MM.1S (cell line): ENCODE results near the gene ZNF555.

Experiments
- CTCF ChIP-seq: fragments of 300-600 bp; sonication (generic); IDR thresholded peaks from 2 replicates; pipeline ENCODE4 v1.5.1; 2016; ENCODE audit warnings: antibody characterized with exemption, low read length, mixed read lengths
- EZH2 ChIP-seq: fragments of 300-600 bp; sonication (generic); optimal IDR thresholded peaks from 2 replicates; pipeline ENCODE3; 2017; ENCODE audit warnings: low read depth, mild to moderate bottlenecking, antibody characterized with exemption, low read length, mixed read lengths
- EZH2phosphoT487 ChIP-seq: fragments of 300-600 bp; sonication (generic); IDR thresholded peaks from 2 replicates; pipeline ENCODE4 v1.6.1; 2018; ENCODE audit warnings: antibody characterized with exemption, low read length

GRCh38 chr19:2823646-2824045 is 17.6 kb upstream of the ZNF555 start:
- TF ChIP-seq CTCF, result no peak
- TF ChIP-seq EZH2, result no peak
- TF ChIP-seq EZH2phosphoT487, result no peak
